Endothelial cell of umbilical vein (primary cell): ENCODE measurements around the gene HSPB1. TPM values are rescaled to one million over a fixed set of nuclear protein-coding genes. Genes with fewer than 3 reads are reported as not detected.
"Not testable (repeated sequence)": the region's sequence is repeated elsewhere in the genome, so short reads cannot be mapped to it uniquely, and the experiment has no call there.

Experiments
- BruUV-seq: library from RNA; stranded (reverse); fragments of 400-500 nt; replicated peaks from 2 replicates; lab custom pipeline; 2021; lab: Mats Ljungman, UMichigan
- CTCF ChIA-PET: fragments of 300-600, 350-600 bp; sonication (Branson Sonifier 250); formaldehyde crosslinking; loops from one replicate; lab custom pipeline; 2021; ENCODE audit warnings: antibody characterized with exemption, inconsistent platforms; lab: Charles Lee
- POLR2A ChIA-PET: fragments of 300-600, 350-600 bp; sonication (Branson Sonifier 250); formaldehyde crosslinking; loops from one replicate; lab custom pipeline; 2021; ENCODE audit warnings: antibody characterized with exemption, inconsistent platforms; lab: Charles Lee
- DNase-seq: peaks from one replicate; pipeline ENCODE4 v3.0.0-alpha.2; 2011; ENCODE audit warnings: low read depth, low spot score
- FAIRE-seq: peaks from 2 replicates; lab custom pipeline; 2011; peaks lifted over from hg19 to GRCh38; lab: Jason Lieb, UNC
- H2AFZ ChIP-seq: 2 replicates; pipeline ENCODE4 v1.6.0; 2012; ENCODE audit warnings: low read depth, low read length, control low read depth, inconsistent platforms
- H3K27ac ChIP-seq: 2 replicates; pipeline ENCODE4 v1.5.1; 2011; ENCODE audit warnings: low read depth, mild to moderate bottlenecking, control low read depth, low read length, moderate library complexity; ENCODE audit not compliant: insufficient read depth
- H3K27me3 ChIP-seq, 2 experiments: 2 replicates each; pipeline versions ENCODE4 v1.6.0 to v1.6.1; 2011; ENCODE audit warnings: low read length in 2 of 2, mixed read lengths in 1 of 2; ENCODE audit not compliant: control insufficient read depth in 2 of 2, insufficient read depth in 2 of 2
- H3K36me3 ChIP-seq, 2 experiments: 2 replicates in 1 of 2; 3 replicates in 1 of 2; pipeline ENCODE4 v1.5.1; 2011; ENCODE audit warnings: low read length in 2 of 2, mild to moderate bottlenecking in 1 of 2, moderate library complexity in 1 of 2; ENCODE audit not compliant: control insufficient read depth in 2 of 2, insufficient read depth in 2 of 2; ENCODE audit errors: extremely low read depth in 1 of 2
- H3K4me1 ChIP-seq: 3 replicates; pipeline ENCODE4 v1.5.1; 2011; ENCODE audit warnings: mild to moderate bottlenecking, low read length; ENCODE audit not compliant: control insufficient read depth, insufficient read depth; ENCODE audit errors: extremely low read depth
- H3K4me2 ChIP-seq: 2 replicates; pipeline ENCODE4 v1.6.1; 2011; ENCODE audit warnings: low read length, control low read depth, mixed read lengths; ENCODE audit not compliant: insufficient read depth
- H3K4me3 ChIP-seq, 3 experiments: fragments of 200-600 bp in 1 of 3; sonication (generic), shearing (Covaris generic) in 1 of 3; replicated peaks in 1 of 3; 2 replicates each; pipeline ENCODE4 v1.5.1; 2011 to 2016; ENCODE audit warnings: control low read depth in 3 of 3, low read length in 3 of 3, mild to moderate bottlenecking in 2 of 3, inconsistent platforms in 1 of 3, low read depth in 1 of 3, moderate library complexity in 1 of 3; ENCODE audit not compliant: insufficient read depth in 1 of 3
- H3K79me2 ChIP-seq: 2 replicates; pipeline ENCODE4 v1.6.0; 2012; ENCODE audit warnings: low read length, inconsistent platforms; ENCODE audit not compliant: control insufficient read depth, insufficient read depth
- H3K9ac ChIP-seq: replicated peaks from 2 replicates; pipeline ENCODE3; 2011; ENCODE audit warnings: low read length, control low read depth; ENCODE audit not compliant: insufficient read depth; ENCODE audit errors: extremely low read depth
- H3K9me1 ChIP-seq: replicated peaks from 3 replicates; pipeline ENCODE4 v1.6.0; 2011; ENCODE audit warnings: mild to moderate bottlenecking, low read length; ENCODE audit not compliant: control insufficient read depth, insufficient read depth; ENCODE audit errors: extremely low read depth
- H3K9me3 ChIP-seq: replicated peaks from 2 replicates; pipeline ENCODE4 v1.5.1; 2012; ENCODE audit warnings: low read length, inconsistent platforms; ENCODE audit not compliant: control insufficient read depth, insufficient read depth
- H4K20me1 ChIP-seq: replicated peaks from 2 replicates; pipeline ENCODE3; 2011; ENCODE audit warnings: mild to moderate bottlenecking, low read length; ENCODE audit not compliant: control insufficient read depth, insufficient read depth; ENCODE audit errors: extremely low read depth
- CTCF ChIP-seq, 2 donors: IDR thresholded peaks; 1 replicate in 1 of 2; 2 replicates in 1 of 2; pipeline ENCODE4 v1.5.1; 2011; ENCODE audit warnings: low read length in 2 of 2, mild to moderate bottlenecking in 2 of 2, moderate library complexity in 2 of 2, control low read depth in 1 of 2, inconsistent platforms in 1 of 2, low read depth in 1 of 2; ENCODE audit not compliant: insufficient read depth in 1 of 2; ENCODE audit errors: extremely low read depth in 1 of 2
- EZH2 ChIP-seq: IDR thresholded peaks from 2 replicates; pipeline ENCODE4 v1.6.1; 2012; ENCODE audit warnings: borderline replicate concordance, low read depth, mild to moderate bottlenecking, moderate library complexity, low read length, inconsistent platforms; ENCODE audit not compliant: severe bottlenecking
- FOS ChIP-seq: IDR thresholded peaks from 2 replicates; pipeline ENCODE4 v1.6.1; 2011; ENCODE audit warnings: mild to moderate bottlenecking, low read length, moderate library complexity, borderline replicate concordance; ENCODE audit not compliant: insufficient read depth
- GATA2 ChIP-seq: IDR thresholded peaks from 2 replicates; pipeline ENCODE4 v1.7.0; 2011; ENCODE audit warnings: low read depth, mild to moderate bottlenecking, moderate library complexity, mixed read lengths, low read length; ENCODE audit not compliant: insufficient read length, insufficient read depth
- JUN ChIP-seq: IDR thresholded peaks from 2 replicates; pipeline ENCODE4 v1.6.1; 2011; ENCODE audit warnings: borderline replicate concordance, low read depth; ENCODE audit not compliant: insufficient read length, insufficient read depth
- MAX ChIP-seq: IDR thresholded peaks from 2 replicates; pipeline ENCODE4 v1.6.1; 2011; ENCODE audit not compliant: insufficient read depth, insufficient read length
- MYC ChIP-seq: IDR thresholded peaks from one replicate; pipeline ENCODE4 v1.6.1; 2011; ENCODE audit warnings: mild to moderate bottlenecking, low read depth, low read length
- POLR2A ChIP-seq: IDR thresholded peaks from 2 replicates; pipeline ENCODE4 v1.6.1; 2012; ENCODE audit warnings: low read depth, mild to moderate bottlenecking, control low read depth, low read length
- POLR2AphosphoS5 ChIP-seq: IDR thresholded peaks from 2 replicates; pipeline ENCODE4 v1.6.1; 2012; ENCODE audit warnings: low read depth, mild to moderate bottlenecking, control low read depth, low read length, moderate library complexity; ENCODE audit not compliant: insufficient read depth
- dilution Hi-C: fragments of 300-500 bp; cut with MboI; formaldehyde crosslinking; loops from one replicate; pipeline ENCODE4 v1.15.0; 2019; ENCODE audit warnings: low sequenced_read_pairs; ENCODE audit not compliant: extremely low pct_ligation_motif_present
- intact Hi-C: fragments of 100-400 bp; cut with micrococcal nuclease; formaldehyde crosslinking; loops from one replicate; pipeline ENCODE4 v1.10.0; 2022
- polyA plus RNA-seq, 4 experiments: library from polyadenylated mRNA; depleted of rRNA in 3 of 4; stranded (reverse) in 3 of 4; unstranded in 1 of 4; fragments of >200 nt; gene quantifications; 2 replicates each; pipeline versions ENCODE4 v1.2.1 to v1.2.3, GENCODE V29; 2011 to 2012; ENCODE audit warnings: missing spikeins in 1 of 4
- total RNA-seq: library from RNA; stranded (reverse); gene quantifications from 2 replicates; pipeline ENCODE4 v1.2.3, GENCODE V29; 2021

Gene HSPB1
- total and polyA plus RNA-seq, 2 donors (not counting 3 experiments of a cell fraction or from before 2014, with no cell fraction given): 1,748 to 3,130 TPM

DNA sequence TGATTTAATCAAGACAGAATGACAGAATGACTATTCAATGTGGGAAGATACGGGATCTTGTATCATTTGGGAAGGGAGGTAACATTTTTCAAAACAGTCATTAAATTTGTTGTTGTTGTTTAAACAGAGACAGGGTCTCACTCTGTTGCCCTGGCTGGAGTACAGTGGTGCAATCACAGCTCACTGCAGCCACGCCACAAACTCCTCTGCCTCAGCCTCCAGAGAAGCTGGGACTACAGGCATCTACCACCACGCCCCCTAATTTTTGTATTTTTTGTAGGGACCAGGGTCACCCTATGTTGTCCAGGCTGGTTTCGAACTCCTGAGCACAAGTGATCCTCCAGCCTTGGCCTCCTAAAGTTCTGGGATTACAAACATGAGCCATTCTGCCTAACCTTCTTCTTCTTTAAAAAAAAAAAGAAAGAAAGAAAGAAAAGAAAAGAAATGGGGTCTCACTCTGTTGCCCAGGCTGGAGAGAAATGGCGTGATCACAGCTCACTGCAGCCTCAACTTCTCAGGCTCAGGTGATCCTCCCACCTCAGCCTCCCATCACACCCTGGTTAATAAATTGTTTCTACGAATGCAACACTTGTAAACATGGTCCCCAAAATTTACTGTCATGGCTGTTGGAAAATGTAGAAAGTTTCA is 32.0 kb downstream of the HSPB1 start:
- Histone ChIP-seq H3K36me3 (peaks cover 3 to 20% of the 10 kb centered on the region in 2 experiments), H3K27me3 (no peaks in the 10 kb centered on the region), H3K4me3 (no peak overlapping the region), H4K20me1 (peaks cover 19% of the 10 kb centered on the region), H3K4me2 (no peak overlapping the region), H3K9me1 (no peaks in the 10 kb centered on the region), H3K9me3 (no peaks in the 10 kb centered on the region), H3K9ac (no peak overlapping the region), H3K79me2 (peaks cover 98% of the 10 kb centered on the region), H2AFZ (no peak overlapping the region), H3K4me1 (no peaks in the 10 kb centered on the region), H3K27ac (no peak overlapping the region)
- DNase-seq: no peak
- peak; percentile 24 for FAIRE-seq
- ChIA-PET POLR2A (interaction anchor here (1.5 kb wide), 1 partner anchor 8 kb away, joined by 3 read pairs; no protein-coding TSS in a partner anchor), CTCF (interaction anchor here (0.9 to 1.3 kb wide), 2 partner anchors 8 to 30 kb away, joined by 3 read pairs; no protein-coding TSS in a partner anchor)
- TF ChIP-seq POLR2A: no peak
- TF ChIP-seq MYC: no peak
- TF ChIP-seq POLR2AphosphoS5: no peak
- TF ChIP-seq EZH2: no peak
- TF ChIP-seq GATA2: no peak
- no peak for TF ChIP-seq MAX
- TF ChIP-seq CTCF (IDR thresholded peaks at IDR 0.05; ENCODE audit: extremely low read depth in 1 of 2, insufficient read depth in 1 of 2, low read depth in 1 of 2, low read length in 2 of 2): no peak
- no peak for TF ChIP-seq JUN
- no peak for TF ChIP-seq FOS
- dilution Hi-C loops (no loop called here), intact Hi-C loops (no loop called here)
- no TSS peak for BruUV-seq

GRCh38 chr7:76335417-76335816 is 32.9 kb downstream of the HSPB1 start:
- H3K4me3 ChIP-seq, DNase-seq, H3K4me1 ChIP-seq, intact Hi-C loops, BruUV-seq, H3K9me1 ChIP-seq, dilution Hi-C loops, H3K27me3 ChIP-seq, H3K9me3 ChIP-seq, H3K9ac ChIP-seq, FAIRE-seq, H3K27ac ChIP-seq, H2AFZ ChIP-seq, H3K4me2 ChIP-seq: not testable (repeated sequence)
- peaks cover 98% of the 10 kb centered on the region for H3K79me2 ChIP-seq
- ChIA-PET CTCF (interaction anchor here (1.3 kb wide), 1 partner anchor 9 kb away, joined by 3 read pairs; no protein-coding TSS in a partner anchor), POLR2A (interaction anchor here (1.5 kb wide), 1 partner anchor 9 kb away, joined by 3 read pairs; no protein-coding TSS in a partner anchor)
- peaks cover 3 to 16% of the 10 kb centered on the region in 2 experiments for H3K36me3 ChIP-seq
- peaks cover 23% of the 10 kb centered on the region for H4K20me1 ChIP-seq
